GM20431 (cell line): ENCODE measurements around the gene PA2G4.
"Not testable (repeated sequence)": the region's sequence is repeated elsewhere in the genome, so short reads cannot be mapped to it uniquely, and the experiment has no call there.

Experiments used
- in situ Hi-C: fragments of 300-500 bp; cut with MseI, MboI; formaldehyde crosslinking; loops from one replicate; pipeline ENCODE4 v1.15.0; 2020; ENCODE audit warnings: low sequenced_read_pairs; ENCODE audit not compliant: unreplicated experiment

The PA2G4 gene

GRCh38 chr12:56150563-56150962 is 46.2 kb downstream of the PA2G4 start:
- in situ Hi-C loops: no loop called here

- in situ Hi-C loops: no loop called here
Measured at GRCh38 chr12:56151672-56152131, 47.3 kb downstream of the PA2G4 start.

GRCh38 chr12:56152132-56152755 is 47.9 kb downstream of the PA2G4 start, which contains the start of gene MYL6B:
Gene MYL6B, plus strand, starts transcription at chr12:56152587. Its CDS starts 1,332 bp downstream, at chr12:56153919.
- in situ Hi-C loops: no loop called here

GRCh38 chr12:56152756-56153677 is 48.7 kb downstream of the PA2G4 start:
- in situ Hi-C loops: no loop called here

GRCh38 chr12:56153678-56154065 is 49.3 kb downstream of the PA2G4 start:
- in situ Hi-C loops: no loop called here

GRCh38 chr12:56154246-56154771 is 50.0 kb downstream of the PA2G4 start:
- in situ Hi-C loops: no loop called here

- in situ Hi-C loops: no loop called here
Measured at GRCh38 chr12:56154818-56155217, 50.5 kb downstream of the PA2G4 start.

- in situ Hi-C loops: no loop called here
Measured at GRCh38 chr12:56155256-56155845, 51.0 kb downstream of the PA2G4 start.

GRCh38 chr12:56156464-56157200 is 52.3 kb downstream of the PA2G4 start:
- in situ Hi-C loops: not testable (repeated sequence)

- in situ Hi-C loops: no loop called here
Measured at GRCh38 chr12:56157201-56158028, 53.1 kb downstream of the PA2G4 start.

- in situ Hi-C loops: no loop called here
Measured at GRCh38 chr12:56158029-56158925, 53.9 kb downstream of the PA2G4 start, which contains the start of gene MYL6. Gene MYL6, plus strand, starts transcription at chr12:56158359. Its CDS starts 43 bp downstream, at chr12:56158402.

GRCh38 chr12:56158926-56159461 is 54.6 kb downstream of the PA2G4 start:
- in situ Hi-C loops: no loop called here

- in situ Hi-C loops: no loop called here
Measured at GRCh38 chr12:56159482-56160192, 55.3 kb downstream of the PA2G4 start.

GRCh38 chr12:56160193-56160763 is 55.9 kb downstream of the PA2G4 start:
- in situ Hi-C loops: no loop called here

GRCh38 chr12:56160894-56161689 is 56.7 kb downstream of the PA2G4 start:
- in situ Hi-C loops: no loop called here
